Skeletal muscle cell (primary cell): ENCODE results near the gene SRSF2.
"Not testable (repeated sequence)": the region's sequence is repeated elsewhere in the genome, so short reads cannot be mapped to it uniquely, and the experiment has no call there.

Experiments
- DNase-seq: peaks from one replicate; pipeline ENCODE4 v3.0.0-alpha.2; 2010; ENCODE audit warnings: low read depth
- H3K4me3 ChIP-seq: 2 replicates; pipeline ENCODE4 v1.5.1; 2011; ENCODE audit warnings: low read depth, mild to moderate bottlenecking, control low read depth, low read length, moderate library complexity

SRSF2 gene

GRCh38 chr17:76707985-76708807 is 28.9 kb downstream of the SRSF2 start:
- peak overlapping the region; percentile 76 for H3K4me3 ChIP-seq

GRCh38 chr17:76706817-76707216 is 30.3 kb downstream of the SRSF2 start:
- no peak overlapping the region for H3K4me3 ChIP-seq
- DNase-seq = no peak

More at GRCh38 chr17:76707985-76708807, 28.9 kb downstream of the SRSF2 start:
- DNase-seq = no peak

- no peak overlapping the region for H3K4me3 ChIP-seq
- DNase-seq = no peak
Measured at GRCh38 chr17:76704805-76705204, 32.3 kb downstream of the SRSF2 start.

- no peak for DNase-seq
- H3K4me3 ChIP-seq = no peak overlapping the region
Measured at GRCh38 chr17:76702941-76703637, 34.0 kb downstream of the SRSF2 start.

- no peak for DNase-seq
- no peak overlapping the region for H3K4me3 ChIP-seq
Measured at GRCh38 chr17:76702076-76702475, 35.1 kb downstream of the SRSF2 start.

- no peak for DNase-seq
- no peak overlapping the region for H3K4me3 ChIP-seq
Measured at GRCh38 chr17:76701471-76701967, 35.6 kb downstream of the SRSF2 start.

GRCh38 chr17:76700617-76701470 is 36.3 kb downstream of the SRSF2 start:
- peak; percentile 66 for DNase-seq
- H3K4me3 ChIP-seq = peak overlapping the region; percentile 20

- no peak overlapping the region for H3K4me3 ChIP-seq
- DNase-seq = no peak
Measured at GRCh38 chr17:76700270-76700616, 36.9 kb downstream of the SRSF2 start.

- not testable (repeated sequence) for H3K4me3 ChIP-seq
Measured at GRCh38 chr17:76698466-76698977, 38.6 kb downstream of the SRSF2 start.

GRCh38 chr17:76697702-76698465 is 39.2 kb downstream of the SRSF2 start:
- no peak overlapping the region for H3K4me3 ChIP-seq
- DNase-seq = no peak

More at GRCh38 chr17:76698466-76698977, 38.6 kb downstream of the SRSF2 start:
- not testable (repeated sequence) for DNase-seq

- DNase-seq = peak; percentile 49
Measured at GRCh38 chr17:76696763-76697701, 40.1 kb downstream of the SRSF2 start.

GRCh38 chr17:76695059-76695831 is 41.9 kb downstream of the SRSF2 start:
- no peak overlapping the region for H3K4me3 ChIP-seq
- no peak for DNase-seq

More at GRCh38 chr17:76696763-76697701, 40.1 kb downstream of the SRSF2 start:
- H3K4me3 ChIP-seq = no peak overlapping the region

GRCh38 chr17:76691379-76692191 is 45.5 kb downstream of the SRSF2 start:
- no peak overlapping the region for H3K4me3 ChIP-seq
- no peak for DNase-seq

GRCh38 chr17:76690596-76691280 is 46.4 kb downstream of the SRSF2 start:
- DNase-seq = no peak
- H3K4me3 ChIP-seq = no peak overlapping the region

GRCh38 chr17:76689859-76690258 is 47.3 kb downstream of the SRSF2 start:
- no peak overlapping the region for H3K4me3 ChIP-seq
- DNase-seq = no peak

- H3K4me3 ChIP-seq = no peak overlapping the region
- no peak for DNase-seq
Measured at GRCh38 chr17:76688165-76688622, 48.9 kb downstream of the SRSF2 start.
